ENCODE measurements around the gene PDXP. TPM values are rescaled to one million over a fixed set of nuclear protein-coding genes. Genes with fewer than 3 reads are reported as not detected.

The PDXP gene
- total RNA-seq, 1 experiment from 2014 or later, result 42.7 TPM

- no peak for TF ChIP-seq JUND (IDR thresholded peaks at IDR 0.05)
- no peak for TF ChIP-seq YY1 (IDR thresholded peaks at IDR 0.05; ENCODE audit: extremely low read depth, insufficient replicate concordance, low read depth, low read length)
- TF ChIP-seq, protein P1, sequence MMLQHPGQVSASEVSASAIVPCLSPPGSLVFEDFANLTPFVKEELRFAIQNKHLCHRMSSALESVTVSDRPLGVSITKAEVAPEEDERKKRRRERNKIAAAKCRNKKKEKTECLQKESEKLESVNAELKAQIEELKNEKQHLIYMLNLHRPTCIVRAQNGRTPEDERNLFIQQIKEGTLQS (IDR thresholded peaks at IDR 0.05), result no peak
- TF ChIP-seq ELF1 (IDR thresholded peaks at IDR 0.05; ENCODE audit: borderline replicate concordance, low read depth), result no peak
- no peak for TF ChIP-seq RAD21 (IDR thresholded peaks at IDR 0.05; ENCODE audit: low read depth)
- TF ChIP-seq EZH2 (IDR thresholded peaks at IDR 0.05), result no peak
- no peak for TF ChIP-seq CEBPB (IDR thresholded peaks at IDR 0.05; ENCODE audit: low read depth)
These were observed 3.5 kb downstream of the PDXP start (continued) for GRCh38 chr22:37662039-37662438.

GRCh38 chr22:37663521-37664140 lies 5.1 kb downstream of the PDXP start:
- CTCF ChIA-PET, result interaction anchor here (0.9 to 1.2 kb wide), 2 partner anchors 13 to 20 kb away, joined by 3 to 4 read pairs; no protein-coding TSS in a partner anchor
- Histone ChIP-seq H3K9ac (ENCODE audit: low read length) (no peak overlapping the region), H3K79me2 (ENCODE audit: insufficient read depth, low read length) (peaks cover 55% of the 10 kb centered on the region), H3K9me3 (ENCODE audit: control insufficient read depth in 1 of 2, insufficient read depth in 1 of 2, low read depth in 1 of 2, low read length in 2 of 2) (no peaks in the 10 kb centered on the region), H3K9me2 (ENCODE audit: insufficient read depth) (no peaks in the 10 kb centered on the region), H4K20me1 (ENCODE audit: insufficient read depth) (no peaks in the 10 kb centered on the region), H3K27me3 (ENCODE audit: insufficient read depth, low read length) (no peaks in the 10 kb centered on the region), H3K27ac (ENCODE audit: low read depth, low read length) (no peak overlapping the region), H2AFZ (ENCODE audit: low read depth, low read length, poor library complexity, severe bottlenecking) (no peak overlapping the region), H3K4me3 (replicated peaks in 1 of 2; ENCODE audit: low read depth in 1 of 2, low read length in 2 of 2) (no peak overlapping the region), H3K4me2 (ENCODE audit: low read length) (no peak overlapping the region), H3K36me3 (ENCODE audit: control insufficient read depth in 1 of 2, insufficient read depth in 2 of 2, low read length in 2 of 2) (peaks cover 8 to 25% of the 10 kb centered on the region in 2 experiments; a peak in 1 of 4 replicates), H3K4me1 (ENCODE audit: control insufficient read depth in 1 of 2, insufficient read depth in 2 of 2, low read length in 2 of 2) (peaks cover 18 to 46% of the 10 kb centered on the region in 2 experiments)
- TF ChIP-seq EZH2phosphoT487 (IDR thresholded peaks at IDR 0.05; ENCODE audit: borderline replicate concordance), result no peak
- no peak for TF ChIP-seq SIN3A (IDR thresholded peaks at IDR 0.05; ENCODE audit: low read depth)
- no peak for TF ChIP-seq YY1 (IDR thresholded peaks at IDR 0.05; ENCODE audit: extremely low read depth, insufficient replicate concordance, low read depth, low read length)
- DNase-seq (ENCODE audit: low read depth, low spot score), result no peak
- no TSS peak for BruUV-seq (replicated peaks)
- RAD21 ChIA-PET (ENCODE audit: low non-redundant PET in 1 of 2, low total read pairs in 2 of 2, uncharacterized antibody in 2 of 2, unreplicated experiment in 2 of 2), result no interaction called here
- intact Hi-C loops (cut with micrococcal nuclease), result no loop called here
- ATAC-seq, result no peak
- POLR2A ChIA-PET, result interaction anchor here (0.9 to 4.5 kb wide), 4 partner anchors 12 to 55 kb away, joined by 3 to 23 read pairs (median 4); partner anchors contain the start of genes GGA1 and LGALS1

Data from HCT116 (cell line).